NCI-H226 (cell line): ENCODE results near the gene VAMP5.
"Not testable (repeated sequence)": the region's sequence is repeated elsewhere in the genome, so short reads cannot be mapped to it uniquely, and the experiment has no call there.

Source experiments
- DNase-seq: peaks from one replicate; pipeline ENCODE4 v3.0.0-alpha.2; 2015

The VAMP5 gene, protein sequence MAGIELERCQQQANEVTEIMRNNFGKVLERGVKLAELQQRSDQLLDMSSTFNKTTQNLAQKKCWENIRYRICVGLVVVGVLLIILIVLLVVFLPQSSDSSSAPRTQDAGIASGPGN

DNA sequence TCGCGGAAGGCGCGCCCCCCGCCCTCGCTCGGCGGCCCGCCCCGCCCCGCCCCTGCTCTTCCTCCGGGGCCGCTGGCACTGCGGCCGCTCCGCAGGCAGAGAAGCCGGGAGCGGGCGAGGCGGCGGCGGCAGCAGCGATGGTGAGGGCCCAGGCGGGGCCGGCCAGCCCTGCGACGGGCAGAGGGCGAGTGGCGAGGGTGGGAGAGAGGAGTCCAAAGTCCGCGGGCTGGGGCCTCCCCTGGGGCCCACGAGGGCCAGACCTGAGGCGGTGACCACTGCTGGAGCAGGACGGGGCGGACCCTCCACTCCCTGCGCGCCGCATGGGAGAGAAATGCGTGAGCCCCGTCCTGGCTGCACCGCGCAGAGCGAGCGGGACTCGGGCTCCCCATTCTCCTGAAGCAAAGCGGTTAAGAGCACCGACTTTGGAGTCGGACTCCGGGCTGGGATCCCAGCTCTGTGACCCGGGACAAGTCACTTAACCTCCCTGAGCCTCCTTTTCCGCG lies at the start of gene VAMP5:
Gene VAMP5, plus strand, starts transcription at position 78 of the 503 bp plus-strand sequence. Its CDS starts 60 bp downstream, at position 138.
- no peak for DNase-seq

DNA sequence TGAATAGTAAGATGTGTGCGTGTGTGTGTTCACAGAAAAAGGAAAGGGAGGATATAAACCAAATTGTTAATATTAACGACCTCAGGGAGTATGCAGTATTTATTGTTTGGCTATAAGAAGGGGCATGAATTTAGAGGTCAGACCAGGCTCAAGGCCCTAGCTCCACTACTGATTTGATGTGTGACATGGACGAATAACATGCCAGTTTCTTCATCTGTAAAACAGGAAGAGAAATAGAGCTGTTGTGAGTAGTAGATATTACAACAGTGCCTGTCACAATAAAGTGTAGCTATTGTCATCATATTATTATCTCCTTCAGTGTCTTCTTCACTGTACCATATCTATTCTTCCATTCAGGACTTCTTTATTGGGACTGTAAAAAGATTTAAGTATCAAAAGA lies 49.4 kb upstream of the VAMP5 start:
- DNase-seq, result no peak

- DNase-seq, result peak; percentile 53
These were observed 47.8 kb upstream of the VAMP5 start for GRCh38 chr2:85536479-85536878.

- no peak for DNase-seq
These were observed 46.4 kb upstream of the VAMP5 start for GRCh38 chr2:85537600-85538506.

- DNase-seq, result peak; percentile 84
These were observed 45.5 kb upstream of the VAMP5 start, which contains the start of gene MAT2A for GRCh38 chr2:85538507-85539360. Gene MAT2A (plus strand): TSS chr2:85539168. CDS start chr2:85539288, 120 bp downstream.

DNA sequence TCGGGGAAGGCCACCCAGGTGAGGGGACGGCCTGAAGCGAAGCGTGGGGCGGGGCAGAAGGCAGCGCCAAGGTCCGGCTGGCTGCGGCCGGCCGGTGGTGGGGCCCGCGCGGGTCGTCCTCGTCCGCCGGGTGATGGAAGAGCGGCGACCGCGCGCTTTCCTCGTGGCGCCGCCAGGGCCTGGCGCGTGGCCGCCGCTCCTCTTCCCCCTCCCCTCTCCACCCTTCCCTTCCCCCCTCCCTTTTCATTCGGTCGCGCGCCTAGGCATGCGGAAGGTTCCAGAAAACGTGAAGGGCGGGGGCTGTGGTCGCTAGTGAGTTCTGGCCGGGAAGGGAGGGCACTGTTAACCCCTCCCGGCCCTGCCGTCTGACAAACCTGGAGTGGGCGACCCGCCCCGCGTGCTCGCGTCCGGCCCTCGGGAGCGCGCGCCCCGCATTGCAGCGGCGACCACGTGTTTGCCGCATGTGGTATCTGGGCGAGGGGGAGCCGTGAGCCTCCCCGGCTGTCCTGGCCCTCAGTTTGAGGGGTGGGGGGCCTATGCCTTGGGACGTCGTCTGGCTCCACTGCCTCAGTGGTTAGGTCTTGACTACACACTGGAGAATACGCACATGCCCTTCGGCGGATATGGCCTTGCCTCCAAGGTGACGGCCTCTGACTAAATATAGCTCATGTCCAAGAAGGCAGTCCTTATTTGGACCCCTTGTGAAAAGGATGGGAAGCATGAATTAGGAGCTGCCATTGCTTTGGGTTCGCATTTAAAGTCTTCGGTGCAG lies 44.7 kb upstream of the VAMP5 start:
- peak; percentile 72 for DNase-seq

DNA sequence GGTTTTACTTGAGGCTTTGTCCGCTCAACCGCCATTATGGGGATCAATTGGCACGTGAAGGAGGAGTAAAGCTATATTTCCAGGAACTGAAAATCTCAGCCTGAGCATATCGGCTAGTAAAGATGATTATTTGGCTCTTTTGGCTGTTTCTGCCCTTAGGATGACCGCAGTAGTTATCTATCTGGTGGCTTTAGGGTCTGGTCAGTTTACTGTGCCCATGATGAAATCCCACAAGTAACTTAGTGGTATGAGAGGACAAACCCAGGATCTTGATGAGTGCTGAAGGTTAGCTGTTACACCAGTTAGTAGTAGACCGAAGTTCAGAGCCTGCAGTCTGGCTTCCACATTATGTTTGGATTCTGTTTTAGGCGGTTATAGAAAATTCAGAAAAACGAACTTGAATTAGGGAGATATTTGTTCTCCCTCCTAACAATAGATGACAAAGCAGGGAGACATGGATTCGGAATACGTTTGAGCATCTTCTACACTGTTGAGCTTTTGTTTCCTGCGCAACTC lies 44.0 kb upstream of the VAMP5 start:
- DNase-seq, result no peak

GRCh38 chr2:85541262-85541661 lies 43.0 kb upstream of the VAMP5 start:
- no peak for DNase-seq

DNA sequence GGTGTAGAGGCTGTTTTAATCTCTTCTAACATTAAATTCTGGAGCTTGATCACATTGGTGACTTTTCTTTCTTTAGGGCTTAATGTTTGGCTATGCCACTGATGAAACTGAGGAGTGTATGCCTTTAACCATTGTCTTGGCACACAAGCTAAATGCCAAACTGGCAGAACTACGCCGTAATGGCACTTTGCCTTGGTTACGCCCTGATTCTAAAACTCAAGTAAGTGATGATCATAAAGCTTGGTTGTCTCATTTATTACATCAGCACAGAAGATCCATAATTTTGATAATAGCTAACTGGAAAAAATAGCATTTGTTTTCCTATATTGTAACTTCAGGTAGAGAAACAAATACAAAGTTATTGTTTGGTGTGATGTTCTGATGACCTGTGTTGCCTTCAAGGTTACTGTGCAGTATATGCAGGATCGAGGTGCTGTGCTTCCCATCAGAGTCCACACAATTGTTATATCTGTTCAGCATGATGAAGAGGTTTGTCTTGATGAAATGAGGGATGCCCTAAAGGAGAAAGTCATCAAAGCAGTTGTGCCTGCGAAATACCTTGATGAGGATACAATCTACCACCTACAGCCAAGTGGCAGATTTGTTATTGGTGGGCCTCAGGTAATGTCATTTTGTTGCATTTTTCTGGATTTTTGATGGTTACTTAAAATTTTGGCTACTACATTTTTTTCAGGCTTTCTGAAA lies 42.3 kb upstream of the VAMP5 start:
- DNase-seq, result no peak

DNA sequence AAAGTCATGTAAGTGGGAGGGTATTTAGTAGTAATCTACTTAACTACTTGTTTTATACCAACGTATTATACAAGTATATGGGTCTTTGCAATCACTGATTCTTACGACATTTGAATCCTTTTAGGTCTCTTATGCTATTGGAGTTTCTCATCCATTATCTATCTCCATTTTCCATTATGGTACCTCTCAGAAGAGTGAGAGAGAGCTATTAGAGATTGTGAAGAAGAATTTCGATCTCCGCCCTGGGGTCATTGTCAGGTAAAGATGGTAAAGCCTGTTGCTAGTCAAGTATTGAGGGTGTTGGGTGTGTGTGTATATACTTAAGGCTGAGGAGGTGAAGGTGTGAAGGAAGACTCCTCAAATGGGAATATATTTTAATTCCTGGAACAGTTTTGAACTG lies 41.5 kb upstream of the VAMP5 start:
- DNase-seq, result no peak

- not testable (repeated sequence) for DNase-seq
These were observed 40.0 kb upstream of the VAMP5 start for GRCh38 chr2:85544254-85544691.

- not testable (repeated sequence) for DNase-seq
These were observed 39.1 kb upstream of the VAMP5 start for GRCh38 chr2:85544915-85545779.

DNA sequence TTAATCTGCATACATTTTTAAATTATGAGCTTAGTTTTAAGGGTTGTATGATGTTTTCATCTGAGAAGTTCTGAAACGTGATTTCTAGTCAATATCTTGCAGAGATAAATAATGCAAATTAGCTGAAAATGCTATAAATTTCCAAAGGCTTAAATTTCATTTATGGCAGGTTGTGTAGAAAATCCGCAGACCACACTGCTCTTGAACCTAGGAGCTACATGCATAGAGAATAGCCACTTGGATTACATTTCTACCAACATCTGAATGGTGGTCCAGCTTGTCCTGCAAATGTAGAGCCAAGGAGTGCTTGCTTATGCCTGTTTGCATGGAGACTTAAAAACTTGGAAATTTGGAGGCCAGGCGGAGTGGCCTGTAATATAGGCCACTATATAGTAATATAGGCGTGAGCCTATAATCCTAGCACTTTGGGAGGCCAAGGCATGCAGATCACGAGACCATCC lies 38.4 kb upstream of the VAMP5 start:
- no peak for DNase-seq

DNA sequence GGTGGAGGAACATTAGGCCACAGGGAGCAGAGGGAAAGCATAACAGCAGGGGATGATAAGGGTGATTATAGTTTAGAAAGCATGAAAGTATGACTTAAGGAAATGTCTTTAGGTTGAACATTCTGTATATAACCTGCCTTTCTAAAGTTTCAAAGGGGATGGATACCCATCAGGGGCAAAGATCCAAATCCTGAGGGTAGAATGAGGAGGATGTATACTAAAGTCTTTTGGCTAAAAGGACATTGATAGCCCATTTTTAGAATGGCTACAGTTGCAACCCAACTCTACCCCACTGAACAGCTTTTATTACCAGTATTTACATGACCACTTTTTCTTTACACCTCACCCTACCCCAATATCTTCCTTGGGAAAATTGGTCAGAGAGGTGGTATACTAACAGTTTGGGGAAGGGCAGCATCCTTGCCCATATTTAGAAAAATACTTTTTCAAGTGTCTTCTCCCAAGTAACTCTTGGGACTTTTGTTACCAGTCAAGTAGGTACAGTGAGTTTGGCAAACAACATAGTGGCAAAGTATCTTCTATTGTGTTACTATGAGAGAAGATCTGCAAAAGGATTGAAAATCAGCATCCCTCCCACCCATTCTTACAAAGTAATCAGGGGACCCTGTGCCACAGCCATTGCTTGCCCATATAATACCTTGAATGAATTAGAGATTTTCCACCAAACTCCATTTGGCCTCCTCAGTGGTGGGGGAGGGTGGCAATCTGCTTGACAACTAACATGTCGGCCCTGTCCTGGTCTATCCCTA lies 37.0 kb upstream of the VAMP5 start:
- no peak for DNase-seq

- no peak for DNase-seq
These were observed 36.2 kb upstream of the VAMP5 start for GRCh38 chr2:85547859-85548607.

DNA sequence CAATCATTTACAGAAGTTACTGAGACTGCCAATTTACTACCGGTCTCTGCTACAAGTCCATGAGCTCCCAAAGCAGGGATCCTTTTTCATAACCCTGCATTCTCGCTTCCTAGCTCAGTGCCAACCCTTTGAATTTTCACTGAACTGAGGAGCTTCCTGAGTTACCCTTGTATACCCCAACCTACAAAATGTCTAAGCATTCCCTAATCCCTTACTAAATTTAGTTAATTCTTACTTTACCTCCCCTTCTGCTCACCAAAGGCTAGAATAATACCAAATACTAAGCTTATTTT lies 35.7 kb upstream of the VAMP5 start:
- DNase-seq, result no peak

DNA sequence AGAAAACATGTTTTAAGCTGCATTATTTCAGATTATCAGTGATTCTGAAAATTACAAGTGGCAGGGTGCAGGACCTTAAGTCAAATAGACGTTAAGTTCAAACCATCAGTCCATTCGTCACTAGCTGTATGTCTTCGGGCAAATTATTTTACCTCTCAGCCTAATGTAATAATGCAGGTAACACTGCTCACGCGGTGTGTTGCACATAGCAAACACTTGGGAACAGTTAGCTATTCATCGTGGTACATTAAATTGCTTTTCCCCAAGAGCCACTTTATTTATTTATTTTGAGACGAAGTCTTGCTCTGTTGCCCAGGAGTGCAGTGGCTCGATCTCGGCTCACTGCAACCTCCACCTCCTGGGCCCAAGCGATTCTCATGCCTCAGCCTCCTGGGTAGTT lies 35.1 kb upstream of the VAMP5 start:
- no peak for DNase-seq

GRCh38 chr2:85549826-85550225 lies 34.4 kb upstream of the VAMP5 start:
- DNase-seq, result no peak

GRCh38 chr2:85550486-85550885 lies 33.7 kb upstream of the VAMP5 start:
- no peak for DNase-seq
